GM12878 (cell line): ENCODE data around the gene EWSR1.

ENCODE experiments used
- CEBPZ ChIP-seq: fragments of 150-350 bp; IDR thresholded peaks from 2 replicates; pipeline ENCODE4 v1.6.1; 2016; ENCODE audit warnings: low read depth, low read length
- CTCF ChIP-seq, 3 experiments: IDR thresholded peaks in 2 of 3; conservative IDR thresholded peaks in 1 of 3; 2 replicates each; pipeline ENCODE4 v1.5.1; 2011; ENCODE audit warnings: low read depth in 3 of 3, low read length in 3 of 3, mild to moderate bottlenecking in 3 of 3, control low read depth in 2 of 3, moderate library complexity in 2 of 3, inconsistent platforms in 1 of 3, mixed read lengths in 1 of 3; ENCODE audit not compliant: control insufficient read depth in 2 of 3, insufficient read depth in 1 of 3; ENCODE audit errors: extremely low read depth in 1 of 3
- MXI1 ChIP-seq: fragments of 150-350 bp; IDR thresholded peaks from 2 replicates; pipeline ENCODE4 v1.6.1; 2011; ENCODE audit warnings: low read depth, mild to moderate bottlenecking, inconsistent platforms, low read length, improper control_type of control experiment
- POLR2A ChIP-seq: IDR thresholded peaks from 2 replicates; pipeline ENCODE4 v1.6.1; 2011; ENCODE audit warnings: low read depth, mild to moderate bottlenecking, low read length
- RAD21 ChIP-seq: IDR thresholded peaks from 2 replicates; pipeline ENCODE4 v1.6.1; 2011; ENCODE audit warnings: mild to moderate bottlenecking, low read depth, low read length, moderate library complexity; ENCODE audit not compliant: insufficient read depth
- RCOR1 ChIP-seq: conservative IDR thresholded peaks from 2 replicates; pipeline ENCODE4 v1.6.1; 2012; ENCODE audit warnings: low read depth, low read length, improper control_type of control experiment
- SMARCA5 ChIP-seq: fragments of 450-650 bp; IDR thresholded peaks from 2 replicates; pipeline ENCODE4 v1.6.1; 2017; ENCODE audit warnings: mild to moderate bottlenecking

- no peak for TF ChIP-seq CEBPZ
- no peak for TF ChIP-seq RAD21
- no peak for TF ChIP-seq POLR2A
- no peak for TF ChIP-seq RCOR1
- TF ChIP-seq CTCF (IDR thresholded peaks at IDR 0.05 in 2 of 3, conservative IDR thresholded peaks at IDR 0.05 in 1 of 3; ENCODE audit: control insufficient read depth in 2 of 3, extremely low read depth in 1 of 3, insufficient read depth in 1 of 3, low read depth in 3 of 3, low read length in 3 of 3): no peak
- no peak for TF ChIP-seq MXI1
- no peak for TF ChIP-seq SMARCA5
Observed at GRCh38 chr22:29288837-29289236, 20.8 kb downstream of the EWSR1 start.
